Loucy (cell line): Measurements from ENCODE around the gene CLDN18.

Source experiments
- EZH2phosphoT487 ChIP-seq: fragments of 200-600 bp; IDR thresholded peaks from 2 replicates; pipeline ENCODE4 v1.6.1; 2018; ENCODE audit warnings: antibody characterized with exemption, mild to moderate bottlenecking, moderate library complexity, borderline replicate concordance
- TF ChIP-seq, protein P1 (sequence below): fragments of 200-600 bp; sonication (generic); conservative IDR thresholded peaks from 2 replicates; pipeline ENCODE4 v1.5.1; 2014; ENCODE audit warnings: mild to moderate bottlenecking, antibody characterized with exemption, low read length

DNA sequence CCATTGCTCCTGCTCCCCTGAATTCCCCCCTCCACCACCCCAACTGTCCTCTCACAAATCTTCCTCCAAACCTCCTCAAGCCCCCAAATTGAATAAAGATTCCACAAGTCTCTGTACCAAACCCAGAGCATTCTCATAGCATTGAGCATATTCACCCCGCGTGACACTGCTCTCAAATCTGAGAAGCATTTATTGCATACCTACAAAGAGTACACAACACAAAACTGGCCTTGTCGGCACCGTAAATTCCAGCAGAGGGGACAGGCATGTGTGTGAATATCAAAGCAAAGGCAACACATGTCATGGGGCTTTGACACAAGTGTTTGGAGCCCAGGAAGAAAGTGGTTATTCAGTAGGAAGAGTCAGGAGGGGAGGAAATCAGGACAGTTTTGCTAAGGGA, 2.6 kb downstream of the CLDN18 start:
- TF ChIP-seq, protein P1, sequence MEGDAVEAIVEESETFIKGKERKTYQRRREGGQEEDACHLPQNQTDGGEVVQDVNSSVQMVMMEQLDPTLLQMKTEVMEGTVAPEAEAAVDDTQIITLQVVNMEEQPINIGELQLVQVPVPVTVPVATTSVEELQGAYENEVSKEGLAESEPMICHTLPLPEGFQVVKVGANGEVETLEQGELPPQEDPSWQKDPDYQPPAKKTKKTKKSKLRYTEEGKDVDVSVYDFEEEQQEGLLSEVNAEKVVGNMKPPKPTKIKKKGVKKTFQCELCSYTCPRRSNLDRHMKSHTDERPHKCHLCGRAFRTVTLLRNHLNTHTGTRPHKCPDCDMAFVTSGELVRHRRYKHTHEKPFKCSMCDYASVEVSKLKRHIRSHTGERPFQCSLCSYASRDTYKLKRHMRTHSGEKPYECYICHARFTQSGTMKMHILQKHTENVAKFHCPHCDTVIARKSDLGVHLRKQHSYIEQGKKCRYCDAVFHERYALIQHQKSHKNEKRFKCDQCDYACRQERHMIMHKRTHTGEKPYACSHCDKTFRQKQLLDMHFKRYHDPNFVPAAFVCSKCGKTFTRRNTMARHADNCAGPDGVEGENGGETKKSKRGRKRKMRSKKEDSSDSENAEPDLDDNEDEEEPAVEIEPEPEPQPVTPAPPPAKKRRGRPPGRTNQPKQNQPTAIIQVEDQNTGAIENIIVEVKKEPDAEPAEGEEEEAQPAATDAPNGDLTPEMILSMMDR: no peak
- no peak for TF ChIP-seq EZH2phosphoT487
